ENCODE data around the gene OST4. TPM values are rescaled to one million over a fixed set of nuclear protein-coding genes. Genes with fewer than 3 reads are reported as not detected.

Gene OST4
- polyA plus RNA-seq, 3 donors: 209 to 635 (median 615) TPM

- H4K20me1 ChIP-seq (ENCODE audit: insufficient read depth, low read length): peaks cover 15% of the 10 kb centered on the region
- intact Hi-C loops (cut with micrococcal nuclease): no loop called here
- no peak overlapping the region for H2AFZ ChIP-seq (ENCODE audit: insufficient read depth, low read depth, low read length, poor library complexity, severe bottlenecking)
- Mint-ChIP-seq H3K9me3 (no peaks in the 10 kb centered on the region), H3K27ac (peak overlapping the region in 3 of 7 donors; percentile 23 to 57 (median 57)), H3K4me1 (peaks cover 37% of the 10 kb centered on the region), H3K4me3 (no peak overlapping the region), H3K27me3 (ENCODE audit: low read depth in 3 of 3) (no peaks in the 10 kb centered on the region), H3K36me3 (peaks cover 39 to 48% of the 10 kb centered on the region in 2 donors)
- H3K4me2 ChIP-seq (replicated peaks; ENCODE audit: extremely low read depth, low read length, poor library complexity, severe bottlenecking): no peak overlapping the region
- peaks cover 24% of the 10 kb centered on the region for H3K79me2 ChIP-seq (ENCODE audit: insufficient read depth, low read length)
- no peak for DNase-seq
- no peaks in the 10 kb centered on the region for H3K27me3 ChIP-seq (ENCODE audit: control insufficient read depth in 2 of 2, insufficient read depth in 2 of 2, low read length in 2 of 2)
- no peak overlapping the region for H3K9ac ChIP-seq (ENCODE audit: insufficient read depth, low read length, poor library complexity, severe bottlenecking)
- TF ChIP-seq, protein P1, sequence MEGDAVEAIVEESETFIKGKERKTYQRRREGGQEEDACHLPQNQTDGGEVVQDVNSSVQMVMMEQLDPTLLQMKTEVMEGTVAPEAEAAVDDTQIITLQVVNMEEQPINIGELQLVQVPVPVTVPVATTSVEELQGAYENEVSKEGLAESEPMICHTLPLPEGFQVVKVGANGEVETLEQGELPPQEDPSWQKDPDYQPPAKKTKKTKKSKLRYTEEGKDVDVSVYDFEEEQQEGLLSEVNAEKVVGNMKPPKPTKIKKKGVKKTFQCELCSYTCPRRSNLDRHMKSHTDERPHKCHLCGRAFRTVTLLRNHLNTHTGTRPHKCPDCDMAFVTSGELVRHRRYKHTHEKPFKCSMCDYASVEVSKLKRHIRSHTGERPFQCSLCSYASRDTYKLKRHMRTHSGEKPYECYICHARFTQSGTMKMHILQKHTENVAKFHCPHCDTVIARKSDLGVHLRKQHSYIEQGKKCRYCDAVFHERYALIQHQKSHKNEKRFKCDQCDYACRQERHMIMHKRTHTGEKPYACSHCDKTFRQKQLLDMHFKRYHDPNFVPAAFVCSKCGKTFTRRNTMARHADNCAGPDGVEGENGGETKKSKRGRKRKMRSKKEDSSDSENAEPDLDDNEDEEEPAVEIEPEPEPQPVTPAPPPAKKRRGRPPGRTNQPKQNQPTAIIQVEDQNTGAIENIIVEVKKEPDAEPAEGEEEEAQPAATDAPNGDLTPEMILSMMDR (IDR thresholded peaks at IDR 0.05): no peak
- H3K4me1 ChIP-seq (ENCODE audit: control insufficient read depth in 1 of 2, insufficient read depth in 2 of 2, low read length in 2 of 2): peaks cover 25 to 34% of the 10 kb centered on the region in 2 donors
- H3K36me3 ChIP-seq (replicated peaks in 1 of 2; ENCODE audit: control insufficient read depth in 1 of 2, insufficient read depth in 2 of 2, low read length in 2 of 2): peaks cover 21 to 52% of the 10 kb centered on the region in 2 donors
- H3K27ac ChIP-seq (ENCODE audit: low read depth in 1 of 2, low read length in 2 of 2): peak overlapping the region in 1 of 2 donors; percentile 96
- no peak overlapping the region for H3K4me3 ChIP-seq (replicated peaks in 1 of 3; ENCODE audit: low read depth in 2 of 3, low read length in 3 of 3)
- WGBS (ENCODE audit: insufficient coverage): 96% methylated on average over 6 of the region's 6 CpGs
- no peaks in the 10 kb centered on the region for H3K9me3 ChIP-seq (replicated peaks in 1 of 2; ENCODE audit: control insufficient read depth in 1 of 2, insufficient read depth in 1 of 2, low read length in 2 of 2)
These were observed 2.0 kb downstream of the OST4 start for GRCh38 chr2:27069436-27069835.

- no peak overlapping the region for H3K9ac ChIP-seq (ENCODE audit: insufficient read depth, low read length, poor library complexity, severe bottlenecking)
- H3K27ac Mint-ChIP-seq: peak overlapping the region in 1 of 7 donors; percentile 21
- 100% methylated on average over 2 of the region's 5 CpGs for WGBS (ENCODE audit: insufficient coverage)
- DNase-seq: no peak
- TF ChIP-seq, protein P1 (IDR thresholded peaks at IDR 0.05): no peak
- H3K4me3 ChIP-seq (replicated peaks in 1 of 3; ENCODE audit: low read depth in 2 of 3, low read length in 3 of 3): no peak overlapping the region
- intact Hi-C loops (cut with micrococcal nuclease): no loop called here
- peaks cover 23 to 62% of the 10 kb centered on the region in 2 donors for H3K36me3 ChIP-seq (replicated peaks in 1 of 2; ENCODE audit: control insufficient read depth in 1 of 2, insufficient read depth in 2 of 2, low read length in 2 of 2)
- H4K20me1 ChIP-seq (ENCODE audit: insufficient read depth, low read length): peaks cover 15% of the 10 kb centered on the region
- no peaks in the 10 kb centered on the region for H3K27me3 ChIP-seq (ENCODE audit: control insufficient read depth in 2 of 2, insufficient read depth in 2 of 2, low read length in 2 of 2)
- H2AFZ ChIP-seq (ENCODE audit: insufficient read depth, low read depth, low read length, poor library complexity, severe bottlenecking): no peak overlapping the region
- peaks cover 44 to 57% of the 10 kb centered on the region in 2 donors for H3K36me3 Mint-ChIP-seq
- H3K27me3 Mint-ChIP-seq (ENCODE audit: low read depth in 3 of 3): peaks cover 0 to 2% (median 0%) of the 10 kb centered on the region in 3 donors
- H3K9me3 Mint-ChIP-seq: no peaks in the 10 kb centered on the region
- no peak overlapping the region for H3K4me3 Mint-ChIP-seq
- no peak overlapping the region for H3K27ac ChIP-seq (ENCODE audit: low read depth in 1 of 2, low read length in 2 of 2)
- no peaks in the 10 kb centered on the region for H3K9me3 ChIP-seq (replicated peaks in 1 of 2; ENCODE audit: control insufficient read depth in 1 of 2, insufficient read depth in 1 of 2, low read length in 2 of 2)
- no peak overlapping the region for H3K4me2 ChIP-seq (replicated peaks; ENCODE audit: extremely low read depth, low read length, poor library complexity, severe bottlenecking)
- peaks cover 18 to 20% of the 10 kb centered on the region in 2 donors for H3K4me1 ChIP-seq (ENCODE audit: control insufficient read depth in 1 of 2, insufficient read depth in 2 of 2, low read length in 2 of 2)
- peaks cover 24% of the 10 kb centered on the region for H3K79me2 ChIP-seq (ENCODE audit: insufficient read depth, low read length)
- H3K4me1 Mint-ChIP-seq: peaks cover 22% of the 10 kb centered on the region
These were observed 4.1 kb downstream of the OST4 start for GRCh38 chr2:27067385-27067784.

All from CD14-positive monocyte (primary cell).